HepG2 (cell line): ENCODE data around the gene LDAH. TPM values are rescaled to one million over a fixed set of nuclear protein-coding genes. Genes with fewer than 3 reads are reported as not detected.
A peak's percentile ranks its signal among the peaks of the same experiment; 100 is the strongest.

Source experiments
- GATAD1 ChIP-seq: IDR thresholded peaks from 2 replicates; pipeline ENCODE4 v1.6.1; 2016; ENCODE audit warnings: missing genetic modification reagents, missing compliant biosample characterization
- GTF2F1 ChIP-seq: fragments of 150-350 bp; IDR thresholded peaks from 2 replicates; pipeline ENCODE4 v1.6.1; 2014; ENCODE audit warnings: low read length
- JARID2 ChIP-seq: sonication (generic); formaldehyde crosslinking; IDR thresholded peaks from 2 replicates; pipeline ENCODE4 v1.8.1; 2023; ENCODE audit warnings: missing genetic modification reagents, inconsistent platforms; ENCODE audit not compliant: insufficient replicate concordance
- KLF15 ChIP-seq: sonication (generic); formaldehyde crosslinking; IDR thresholded peaks from 2 replicates; pipeline ENCODE4 v1.8.1; 2023; ENCODE audit warnings: borderline replicate concordance, mild to moderate bottlenecking, inconsistent platforms, missing genetic modification reagents, mixed read lengths
- PCBP2 ChIP-seq: fragments of 200-400 bp; formaldehyde crosslinking; optimal IDR thresholded peaks from 2 replicates; pipeline ENCODE3; 2018; ENCODE audit warnings: low read length, low read depth; ENCODE audit not compliant: poor library complexity, severe bottlenecking
- RARA ChIP-seq: IDR thresholded peaks from 2 replicates; pipeline ENCODE4 v1.6.1; 2016; ENCODE audit warnings: missing genetic modification reagents, missing compliant biosample characterization
- SNAI1 ChIP-seq: sonication (generic); formaldehyde crosslinking; IDR thresholded peaks from 2 replicates; pipeline ENCODE4 v1.5.0; 2020; ENCODE audit warnings: mild to moderate bottlenecking, missing genetic modification reagents, borderline replicate concordance
- SP1 ChIP-seq, 2 experiments: fragments of 450-650 bp in 1 of 2; sonication (generic) in 1 of 2; formaldehyde crosslinking in 1 of 2; IDR thresholded peaks; 2 replicates each; pipeline versions ENCODE4 v1.4.0 to v1.6.1; 2016 to 2020; ENCODE audit warnings: missing genetic modification reagents in 1 of 2
- ZFP82 ChIP-seq: sonication (generic); formaldehyde crosslinking; IDR thresholded peaks from 2 replicates; pipeline ENCODE4 v1.5.1; 2020; ENCODE audit warnings: mild to moderate bottlenecking, missing genetic modification reagents, borderline replicate concordance
- ZNF282 ChIP-seq: fragments of 450-650 bp; IDR thresholded peaks from 2 replicates; pipeline ENCODE4 v1.6.1; 2018; ENCODE audit not compliant: partially characterized antibody
- ZNF331 ChIP-seq: sonication (generic); formaldehyde crosslinking; IDR thresholded peaks from 2 replicates; pipeline ENCODE4 v1.4.0; 2020; ENCODE audit warnings: missing genetic modification reagents
- ZNF44 ChIP-seq: sonication (generic); formaldehyde crosslinking; IDR thresholded peaks from 2 replicates; pipeline ENCODE4 v1.5.1; 2020; ENCODE audit warnings: mild to moderate bottlenecking, missing genetic modification reagents
- polyA plus RNA-seq, 8 experiments: library from polyadenylated mRNA; depleted of rRNA in 3 of 8; stranded (reverse) in 7 of 8; unstranded in 1 of 8; fragments of >200 nt; fragmentation: Illumina TruSeq in 4 of 8; extraction: Trizol in 4 of 8; gene quantifications; 2 replicates each; pipeline versions ENCODE4 v1.2.1 to v1.2.3, GENCODE V29; 2011 to 2016; ENCODE audit warnings: low read depth in 4 of 8, missing spikeins in 1 of 8, mixed read lengths in 1 of 8; ENCODE audit not compliant: insufficient read depth in 1 of 8
- total RNA-seq, 5 experiments: library from RNA; depleted of rRNA; stranded (reverse); fragments of >200 nt; fragmentation: Illumina TruSeq; extraction: Trizol; gene quantifications; 2 replicates each; pipeline ENCODE4 v1.2.3, GENCODE V29; 2016; ENCODE audit warnings: low read depth in 1 of 5
- TF ChIP-seq, protein P1 (sequence below): sonication (generic); formaldehyde crosslinking; IDR thresholded peaks from 2 replicates; pipeline ENCODE4 v1.4.0; 2020; ENCODE audit warnings: mild to moderate bottlenecking, missing genetic modification reagents

The LDAH gene
- total and polyA plus RNA-seq, 2 of the 13 experiments (the other 11 are each of a cell fraction or from before 2014, with no cell fraction given): 28.8 to 46.2 TPM

DNA sequence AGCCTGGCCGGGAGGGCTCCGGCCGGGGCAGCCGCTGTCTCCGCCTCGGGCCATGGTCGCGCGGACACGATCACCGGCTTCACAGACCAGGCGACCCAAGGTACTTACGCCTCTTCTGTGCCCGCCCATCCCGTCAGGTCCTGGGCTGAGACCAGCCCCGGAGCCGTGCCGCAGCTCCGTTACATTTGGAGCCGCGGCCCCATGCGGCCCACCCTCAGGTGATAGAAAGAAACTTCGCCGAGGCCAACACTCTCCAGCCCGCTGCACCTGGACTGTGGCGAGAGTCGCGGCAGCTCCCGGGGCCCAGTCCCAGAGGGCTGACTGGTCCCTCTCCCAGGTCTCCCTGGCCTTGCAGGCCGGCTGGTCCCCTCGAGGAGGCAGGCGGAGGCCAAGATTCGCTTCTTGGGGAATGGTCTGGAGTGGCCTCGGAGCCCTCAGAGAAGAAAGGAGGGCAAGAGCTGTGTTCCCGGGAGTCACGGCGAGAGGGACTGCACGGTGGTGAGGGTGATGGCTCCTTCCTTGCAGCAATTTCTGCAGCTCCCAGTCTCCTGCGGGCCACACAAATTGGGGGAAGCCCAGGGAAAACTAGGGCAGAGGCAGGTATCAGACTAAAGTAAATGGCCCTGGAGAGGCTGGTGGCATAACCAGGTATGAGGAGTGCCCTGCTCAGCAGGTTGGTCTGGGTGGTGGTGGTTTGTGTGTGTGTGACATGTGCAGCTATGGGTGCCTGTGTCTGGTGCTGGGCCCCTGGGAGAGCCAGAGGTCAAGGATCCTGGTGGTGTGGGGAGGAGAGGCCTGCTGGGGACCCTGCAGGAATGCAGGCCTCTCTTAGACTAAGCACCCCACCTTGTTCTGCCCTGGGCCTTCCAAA is 155.1 kb downstream of the LDAH start (continued):
- TF ChIP-seq ZFP82 (CRISPR knock-in tag) (peak; percentile 86; the same call in 1 of the 2 replicates), JARID2 (CRISPR knock-in tag) (peak; percentile 39), ZNF331 (0 out of 2 replicates have a peak, but pooled peaks have one; percentile 58), GTF2F1 (no peak), SP1 (IDR thresholded peaks at IDR 0.05) (no peak), SP1 (CRISPR knock-in tag; IDR thresholded peaks at IDR 0.05) (no peak), KLF15 (CRISPR knock-in tag) (peak; percentile 57; the same call in 1 of the 2 replicates), RARA (CRISPR knock-in tag) (0 out of 2 replicates have a peak, but pooled peaks have one; percentile 21), GATAD1 (CRISPR knock-in tag) (no peak), SNAI1 (CRISPR knock-in tag) (0 out of 2 replicates have a peak, but pooled peaks have one; percentile 28), ZNF282 (no peak), ZNF44 (peak; percentile 57; the same call in 1 of the 2 replicates), PCBP2 (no peak)
- TF ChIP-seq, protein P1, sequence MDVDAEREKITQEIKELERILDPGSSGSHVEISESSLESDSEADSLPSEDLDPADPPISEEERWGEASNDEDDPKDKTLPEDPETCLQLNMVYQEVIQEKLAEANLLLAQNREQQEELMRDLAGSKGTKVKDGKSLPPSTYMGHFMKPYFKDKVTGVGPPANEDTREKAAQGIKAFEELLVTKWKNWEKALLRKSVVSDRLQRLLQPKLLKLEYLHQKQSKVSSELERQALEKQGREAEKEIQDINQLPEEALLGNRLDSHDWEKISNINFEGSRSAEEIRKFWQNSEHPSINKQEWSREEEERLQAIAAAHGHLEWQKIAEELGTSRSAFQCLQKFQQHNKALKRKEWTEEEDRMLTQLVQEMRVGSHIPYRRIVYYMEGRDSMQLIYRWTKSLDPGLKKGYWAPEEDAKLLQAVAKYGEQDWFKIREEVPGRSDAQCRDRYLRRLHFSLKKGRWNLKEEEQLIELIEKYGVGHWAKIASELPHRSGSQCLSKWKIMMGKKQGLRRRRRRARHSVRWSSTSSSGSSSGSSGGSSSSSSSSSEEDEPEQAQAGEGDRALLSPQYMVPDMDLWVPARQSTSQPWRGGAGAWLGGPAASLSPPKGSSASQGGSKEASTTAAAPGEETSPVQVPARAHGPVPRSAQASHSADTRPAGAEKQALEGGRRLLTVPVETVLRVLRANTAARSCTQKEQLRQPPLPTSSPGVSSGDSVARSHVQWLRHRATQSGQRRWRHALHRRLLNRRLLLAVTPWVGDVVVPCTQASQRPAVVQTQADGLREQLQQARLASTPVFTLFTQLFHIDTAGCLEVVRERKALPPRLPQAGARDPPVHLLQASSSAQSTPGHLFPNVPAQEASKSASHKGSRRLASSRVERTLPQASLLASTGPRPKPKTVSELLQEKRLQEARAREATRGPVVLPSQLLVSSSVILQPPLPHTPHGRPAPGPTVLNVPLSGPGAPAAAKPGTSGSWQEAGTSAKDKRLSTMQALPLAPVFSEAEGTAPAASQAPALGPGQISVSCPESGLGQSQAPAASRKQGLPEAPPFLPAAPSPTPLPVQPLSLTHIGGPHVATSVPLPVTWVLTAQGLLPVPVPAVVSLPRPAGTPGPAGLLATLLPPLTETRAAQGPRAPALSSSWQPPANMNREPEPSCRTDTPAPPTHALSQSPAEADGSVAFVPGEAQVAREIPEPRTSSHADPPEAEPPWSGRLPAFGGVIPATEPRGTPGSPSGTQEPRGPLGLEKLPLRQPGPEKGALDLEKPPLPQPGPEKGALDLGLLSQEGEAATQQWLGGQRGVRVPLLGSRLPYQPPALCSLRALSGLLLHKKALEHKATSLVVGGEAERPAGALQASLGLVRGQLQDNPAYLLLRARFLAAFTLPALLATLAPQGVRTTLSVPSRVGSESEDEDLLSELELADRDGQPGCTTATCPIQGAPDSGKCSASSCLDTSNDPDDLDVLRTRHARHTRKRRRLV (CRISPR knock-in tag): peak; percentile 61; the same call in 1 of the 2 replicates
